ENCODE data around the gene P3H3.

GRCh38 chr12:6818645-6819044, 9.6 kb upstream of the P3H3 start:
- TF ChIP-seq, protein P1, sequence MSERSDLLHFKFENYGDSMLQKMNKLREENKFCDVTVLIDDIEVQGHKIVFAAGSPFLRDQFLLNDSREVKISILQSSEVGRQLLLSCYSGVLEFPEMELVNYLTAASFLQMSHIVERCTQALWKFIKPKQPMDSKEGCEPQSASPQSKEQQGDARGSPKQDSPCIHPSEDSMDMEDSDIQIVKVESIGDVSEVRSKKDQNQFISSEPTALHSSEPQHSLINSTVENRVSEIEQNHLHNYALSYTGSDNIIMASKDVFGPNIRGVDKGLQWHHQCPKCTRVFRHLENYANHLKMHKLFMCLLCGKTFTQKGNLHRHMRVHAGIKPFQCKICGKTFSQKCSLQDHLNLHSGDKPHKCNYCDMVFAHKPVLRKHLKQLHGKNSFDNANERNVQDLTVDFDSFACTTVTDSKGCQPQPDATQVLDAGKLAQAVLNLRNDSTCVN (tag by site-specific recombination; optimal IDR thresholded peaks at IDR 0.05), result no peak
- TF ChIP-seq CTCF (tag by site-specific recombination; IDR thresholded peaks at IDR 0.05), result no peak
